ENCODE results near the gene NOX4.

Gene NOX4

GRCh38 chr11:89463266-89463780 is 27.9 kb downstream of the NOX4 start:
- Histone ChIP-seq H2AFZ (ENCODE audit: low read length) (no peak overlapping the region), H3K9me3 (ENCODE audit: low read length) (no peaks in the 10 kb centered on the region), H3K27ac (ENCODE audit: low read depth, low read length, poor library complexity, severe bottlenecking) (no peak overlapping the region), H3K4me3 (ENCODE audit: low read depth, low read length, poor library complexity, severe bottlenecking) (no peak overlapping the region), H3K4me1 (ENCODE audit: insufficient read depth, low read length, severe bottlenecking) (no peaks in the 10 kb centered on the region), H3K27me3 (ENCODE audit: insufficient read depth, low read length) (no peaks in the 10 kb centered on the region), H3K36me3 (ENCODE audit: insufficient read depth, low read length) (no peaks in the 10 kb centered on the region), H3K9ac (ENCODE audit: low read length) (no peak overlapping the region), H3K9me2 (ENCODE audit: low read depth, low read length) (no peaks in the 10 kb centered on the region), H4K20me1 (ENCODE audit: insufficient read depth, low read length) (no peaks in the 10 kb centered on the region), H3F3A (ENCODE audit: insufficient read depth, low read length) (no peaks in the 10 kb centered on the region), H3K79me2 (ENCODE audit: insufficient read depth, low read length) (no peaks in the 10 kb centered on the region), H3K4me2 (ENCODE audit: low read length) (no peak overlapping the region)
- TF ChIP-seq EZH2 (IDR thresholded peaks at IDR 0.05; ENCODE audit: borderline replicate concordance, low read length), result no peak

- Histone ChIP-seq H3K4me2 (ENCODE audit: low read length) (no peak overlapping the region), H3K36me3 (ENCODE audit: insufficient read depth, low read length) (no peaks in the 10 kb centered on the region), H3K9me3 (ENCODE audit: low read length) (no peaks in the 10 kb centered on the region), H3K9ac (ENCODE audit: low read length) (no peak overlapping the region), H3K79me2 (ENCODE audit: insufficient read depth, low read length) (no peaks in the 10 kb centered on the region), H3K4me1 (ENCODE audit: insufficient read depth, low read length, severe bottlenecking) (no peaks in the 10 kb centered on the region), H3K9me2 (ENCODE audit: low read depth, low read length) (no peaks in the 10 kb centered on the region), H3K27ac (ENCODE audit: low read depth, low read length, poor library complexity, severe bottlenecking) (no peak overlapping the region), H3K27me3 (ENCODE audit: insufficient read depth, low read length) (no peaks in the 10 kb centered on the region), H2AFZ (ENCODE audit: low read length) (no peak overlapping the region), H3F3A (ENCODE audit: insufficient read depth, low read length) (no peaks in the 10 kb centered on the region), H3K4me3 (ENCODE audit: low read depth, low read length, poor library complexity, severe bottlenecking) (no peak overlapping the region), H4K20me1 (ENCODE audit: insufficient read depth, low read length) (no peaks in the 10 kb centered on the region)
- no peak for TF ChIP-seq EZH2 (IDR thresholded peaks at IDR 0.05; ENCODE audit: borderline replicate concordance, low read length)
- no peak for TF ChIP-seq CTCF (IDR thresholded peaks at IDR 0.05; ENCODE audit: low read length)
Measured at GRCh38 chr11:89458716-89459115, 32.5 kb downstream of the NOX4 start.

- H4K20me1 ChIP-seq (ENCODE audit: insufficient read depth, low read length), result no peaks in the 10 kb centered on the region
- no peaks in the 10 kb centered on the region for H3K4me1 ChIP-seq (ENCODE audit: insufficient read depth, low read length, severe bottlenecking)
- no peaks in the 10 kb centered on the region for H3K27me3 ChIP-seq (ENCODE audit: insufficient read depth, low read length)
- no peak overlapping the region for H3K4me2 ChIP-seq (ENCODE audit: low read length)
- H3F3A ChIP-seq (ENCODE audit: insufficient read depth, low read length), result no peaks in the 10 kb centered on the region
- no peaks in the 10 kb centered on the region for H3K9me2 ChIP-seq (ENCODE audit: low read depth, low read length)
- no peak for TF ChIP-seq EZH2 (IDR thresholded peaks at IDR 0.05; ENCODE audit: borderline replicate concordance, low read length)
- no peak for TF ChIP-seq CTCF (IDR thresholded peaks at IDR 0.05; ENCODE audit: low read length)
- H3K9ac ChIP-seq (ENCODE audit: low read length), result no peak overlapping the region
- no peak overlapping the region for H2AFZ ChIP-seq (ENCODE audit: low read length)
- H3K27ac ChIP-seq (ENCODE audit: low read depth, low read length, poor library complexity, severe bottlenecking), result no peak overlapping the region
- no peaks in the 10 kb centered on the region for H3K9me3 ChIP-seq (ENCODE audit: low read length)
- no peak overlapping the region for H3K4me3 ChIP-seq (ENCODE audit: low read depth, low read length, poor library complexity, severe bottlenecking)
- H3K36me3 ChIP-seq (ENCODE audit: insufficient read depth, low read length), result no peaks in the 10 kb centered on the region
- H3K79me2 ChIP-seq (ENCODE audit: insufficient read depth, low read length), result no peaks in the 10 kb centered on the region
Measured at GRCh38 chr11:89457190-89457589, 34.0 kb downstream of the NOX4 start.

- H3K27me3 ChIP-seq (ENCODE audit: insufficient read depth, low read length), result no peaks in the 10 kb centered on the region
- H3K9ac ChIP-seq (ENCODE audit: low read length), result no peak overlapping the region
- no peaks in the 10 kb centered on the region for H3F3A ChIP-seq (ENCODE audit: insufficient read depth, low read length)
- TF ChIP-seq EZH2 (IDR thresholded peaks at IDR 0.05; ENCODE audit: borderline replicate concordance, low read length) (no peak), CTCF (IDR thresholded peaks at IDR 0.05; ENCODE audit: low read length) (no peak)
- no peaks in the 10 kb centered on the region for H3K9me2 ChIP-seq (ENCODE audit: low read depth, low read length)
- no peaks in the 10 kb centered on the region for H3K36me3 ChIP-seq (ENCODE audit: insufficient read depth, low read length)
- H3K4me3 ChIP-seq (ENCODE audit: low read depth, low read length, poor library complexity, severe bottlenecking), result no peak overlapping the region
- no peaks in the 10 kb centered on the region for H3K79me2 ChIP-seq (ENCODE audit: insufficient read depth, low read length)
- no peaks in the 10 kb centered on the region for H3K9me3 ChIP-seq (ENCODE audit: low read length)
- H3K4me2 ChIP-seq (ENCODE audit: low read length), result no peak overlapping the region
- no peak overlapping the region for H2AFZ ChIP-seq (ENCODE audit: low read length)
- H3K27ac ChIP-seq (ENCODE audit: low read depth, low read length, poor library complexity, severe bottlenecking), result no peak overlapping the region
- H4K20me1 ChIP-seq (ENCODE audit: insufficient read depth, low read length), result no peaks in the 10 kb centered on the region
- no peaks in the 10 kb centered on the region for H3K4me1 ChIP-seq (ENCODE audit: insufficient read depth, low read length, severe bottlenecking)
Measured at GRCh38 chr11:89456681-89457080, 34.5 kb downstream of the NOX4 start.

Measured in OCI-LY1 (cell line).